Stomach (tissue), 9 donors: ENCODE data around the gene HTR7. TPM values are rescaled to one million over a fixed set of nuclear protein-coding genes. Genes with fewer than 3 reads are reported as not detected.

Experiments
- DNase-seq, 2 donors: peaks; one replicate each; pipeline versions ENCODE4 v3.0.0 to v3.0.0-alpha.2; 2013 to 2019
- H3K27ac ChIP-seq, 5 donors: fragments of 200-600 bp in 4 of 5; sonication (generic) in 4 of 5; one replicate each; pipeline ENCODE4 v1.5.1; 2013 to 2019; ENCODE audit warnings: mild to moderate bottlenecking in 1 of 5, moderate library complexity in 1 of 5
- H3K27me3 ChIP-seq, 3 donors: fragments of 200-600 bp; sonication (generic); one replicate each; pipeline ENCODE4 v1.5.1; 2017 to 2019; ENCODE audit warnings: mixed run types in 1 of 3
- H3K36me3 ChIP-seq, 4 donors: fragments of 200-600 bp; sonication (generic); 1 replicate in 3 of 4; 2 replicates in 1 of 4; pipeline ENCODE4 v1.5.1; 2016 to 2019
- H3K4me1 ChIP-seq, 4 donors: fragments of 200-600 bp; sonication (generic); one replicate each; pipeline ENCODE4 v1.5.1; 2016 to 2019
- H3K4me3 ChIP-seq, 4 donors: fragments of 200-600 bp; sonication (generic) in 3 of 4; one replicate each; pipeline ENCODE4 v1.5.1; 2016 to 2019; ENCODE audit warnings: mild to moderate bottlenecking in 1 of 4
- H3K9me3 ChIP-seq, 4 donors: fragments of 200-600 bp; sonication (generic); one replicate each; pipeline ENCODE4 v1.5.1; 2016 to 2019
- CTCF ChIP-seq, 7 experiments: fragments of 450-650 bp in 4 of 7; fragments of 200-600 bp in 3 of 7; sonication (generic) in 3 of 7; IDR thresholded peaks; one replicate each; pipeline ENCODE4 v1.5.1; 2016 to 2019; ENCODE audit warnings: antibody characterized with exemption in 7 of 7, control low read depth in 2 of 7, mild to moderate bottlenecking in 1 of 7
- EP300 ChIP-seq: sonication (generic); formaldehyde crosslinking; IDR thresholded peaks from one replicate; pipeline ENCODE4 v1.6.1; 2017; ENCODE audit warnings: antibody characterized with exemption
- POLR2A ChIP-seq, 4 donors: fragments of 450-650 bp; IDR thresholded peaks; one replicate each; pipeline ENCODE4 v1.6.1; 2016; ENCODE audit warnings: antibody characterized with exemption in 4 of 4, control low read depth in 2 of 4, mild to moderate bottlenecking in 1 of 4, moderate library complexity in 1 of 4
- POLR2AphosphoS5 ChIP-seq, 3 donors: sonication (generic); formaldehyde crosslinking; IDR thresholded peaks; one replicate each; pipeline ENCODE4 v1.6.1; 2016; ENCODE audit warnings: antibody characterized with exemption in 3 of 3
- WGBS, 5 donors: extraction: QIAGEN DNeasy Blood & Tissue Kit in 3 of 5; methylation state at CpG; one replicate each; pipeline versions ENCODE4 v1.1.5 to v1.1.7; 2013 to 2018; 5-methylcytosine and 5-hydroxymethylcytosine counted together
- intact Hi-C: fragments of 100-400 bp; cut with DNase I; formaldehyde crosslinking; loops from one replicate; pipeline ENCODE4 v1.15.1; 2023; ENCODE audit warnings: low total_unique reads
- polyA plus RNA-seq, 3 donors: library from polyadenylated mRNA; stranded (reverse); fragments of 200-250 nt; gene quantifications; one replicate each; pipeline ENCODE4 v1.2.3, GENCODE V29; 2013
- total RNA-seq, 5 donors: library from RNA; depleted of rRNA; stranded (reverse); fragments of >200 nt; gene quantifications; one replicate each; pipeline versions ENCODE4 v1.1.0 to v1.2.3, GENCODE V29; 2014 to 2016
- donor health status: healthy with polysubstance abuse.
- donor health status: Bipolar disorder and iron deficiency.
- donor health status: healthy.

HTR7 gene
- total and polyA plus RNA-seq, 8 donors = 0.28 to 7.1 (median 1.8) TPM; not detected in 2

DNA sequence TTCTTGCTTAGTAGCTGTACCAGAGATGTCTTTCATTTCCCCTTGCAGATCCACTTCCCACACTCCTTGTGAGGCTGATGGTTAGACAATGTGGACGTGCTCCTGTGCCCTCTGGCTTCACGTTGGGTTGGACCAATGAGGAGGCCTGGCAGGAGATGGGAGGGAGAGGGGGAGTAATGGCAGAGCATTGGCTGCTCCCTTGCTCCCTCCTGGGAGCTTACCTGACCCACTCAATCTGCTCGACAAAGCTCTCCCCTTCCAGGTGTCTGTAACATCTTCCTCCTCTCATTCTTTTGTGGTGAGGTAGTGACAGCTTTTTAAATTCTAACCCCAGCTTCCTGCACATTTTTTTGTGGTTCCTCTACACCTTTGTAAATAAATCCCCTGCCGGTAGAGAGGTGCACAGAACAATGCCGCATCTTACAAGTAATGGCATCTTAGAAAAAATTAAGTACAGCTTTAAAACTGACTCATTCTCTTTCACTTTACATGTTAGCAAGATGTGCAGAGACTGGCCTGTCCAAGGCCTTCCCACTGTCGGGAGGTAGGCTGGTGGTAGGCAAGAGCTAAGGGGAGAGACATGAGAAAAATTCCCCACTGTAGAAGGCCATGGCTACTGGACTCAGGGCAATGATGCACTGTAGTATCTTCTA, 134.3 kb downstream of the HTR7 start:
- H3K36me3 ChIP-seq = no peaks in the 10 kb centered on the region
- no peak overlapping the region for H3K27ac ChIP-seq
- no peaks in the 10 kb centered on the region for H3K27me3 ChIP-seq
- peak in 1 of 2 donors; percentile 12 for DNase-seq
- TF ChIP-seq EP300 = no peak
- TF ChIP-seq POLR2AphosphoS5 (IDR thresholded peaks at IDR 0.05) = no peak
- TF ChIP-seq POLR2A (IDR thresholded peaks at IDR 0.05) = no peak
- no peak for TF ChIP-seq CTCF (IDR thresholded peaks at IDR 0.05)
- H3K4me1 ChIP-seq = no peaks in the 10 kb centered on the region
- no peak overlapping the region for H3K4me3 ChIP-seq
- WGBS, 5 donors = 41 to 51% (median 47%) methylated on average over 6 of the region's 6 CpGs
- intact Hi-C loops = no loop called here
- H3K9me3 ChIP-seq = no peaks in the 10 kb centered on the region

GRCh38 chr10:90722832-90723231, 135.0 kb downstream of the HTR7 start:
- WGBS, 5 donors = 86 to 95% (median 94%) methylated on average over 5 of the region's 5 CpGs
- no peaks in the 10 kb centered on the region for H3K9me3 ChIP-seq
- no peaks in the 10 kb centered on the region for H3K4me1 ChIP-seq
- H3K4me3 ChIP-seq = no peak overlapping the region
- intact Hi-C loops = no loop called here
- TF ChIP-seq EP300 (no peak), POLR2AphosphoS5 (IDR thresholded peaks at IDR 0.05) (no peak), CTCF (IDR thresholded peaks at IDR 0.05) (no peak), POLR2A (IDR thresholded peaks at IDR 0.05) (no peak)
- no peaks in the 10 kb centered on the region for H3K36me3 ChIP-seq
- H3K27ac ChIP-seq = no peak overlapping the region
- H3K27me3 ChIP-seq = no peaks in the 10 kb centered on the region
- DNase-seq = no peak

GRCh38 chr10:90718182-90718581, 139.7 kb downstream of the HTR7 start:
- Histone ChIP-seq H3K27ac (no peak overlapping the region), H3K9me3 (no peaks in the 10 kb centered on the region), H3K4me3 (no peak overlapping the region), H3K4me1 (no peaks in the 10 kb centered on the region), H3K27me3 (no peaks in the 10 kb centered on the region), H3K36me3 (no peaks in the 10 kb centered on the region)
- TF ChIP-seq CTCF (IDR thresholded peaks at IDR 0.05) = no peak
- TF ChIP-seq POLR2A (IDR thresholded peaks at IDR 0.05) = no peak
- no peak for TF ChIP-seq EP300
- no peak for TF ChIP-seq POLR2AphosphoS5 (IDR thresholded peaks at IDR 0.05)
- 41 to 84% (median 68%) methylated on average over 3 of the region's 3 CpGs for WGBS, 5 donors
- peak in 1 of 2 donors; percentile 14 for DNase-seq
- intact Hi-C loops = no loop called here

- intact Hi-C loops = no loop called here
- Histone ChIP-seq H3K4me1 (no peaks in the 10 kb centered on the region), H3K36me3 (no peaks in the 10 kb centered on the region), H3K4me3 (no peak overlapping the region), H3K27ac (no peak overlapping the region), H3K9me3 (no peaks in the 10 kb centered on the region), H3K27me3 (peaks cover 0 to 4% (median 0%) of the 10 kb centered on the region in 3 donors)
- no peak for TF ChIP-seq EP300
- no peak for TF ChIP-seq CTCF (IDR thresholded peaks at IDR 0.05)
- TF ChIP-seq POLR2A (IDR thresholded peaks at IDR 0.05) = no peak
- TF ChIP-seq POLR2AphosphoS5 (IDR thresholded peaks at IDR 0.05) = no peak
- no peak for DNase-seq
- 49 to 71% (median 59%) methylated on average over 3 of the region's 3 CpGs for WGBS, 5 donors
Observed at GRCh38 chr10:90712529-90712928, 145.3 kb downstream of the HTR7 start.
